ENCODE data around the gene KIF26B. TPM values are rescaled to one million over a fixed set of nuclear protein-coding genes. Genes with fewer than 3 reads are reported as not detected.

The KIF26B gene
- total RNA-seq, 2 donors from 2014 or later = 0.12 to 0.13 TPM

- DNase-seq = no peak
Observed at GRCh38 chr1:245160741-245161400, 6.1 kb downstream of the KIF26B start.

GRCh38 chr1:245161866-245162265, 7.1 kb downstream of the KIF26B start:
- ATAC-seq (no peak), DNase-seq (no peak)
- intact Hi-C loops (cut with DNase I) = no loop called here

More at GRCh38 chr1:245160741-245161400, 6.1 kb downstream of the KIF26B start:
- ATAC-seq = no peak
- intact Hi-C loops (cut with DNase I) = no loop called here

- ATAC-seq = peak in 1 of 2 donors; percentile 51
- no peak for DNase-seq
- intact Hi-C loops (cut with DNase I) = no loop called here
Observed at GRCh38 chr1:245166471-245166885, 11.7 kb downstream of the KIF26B start.

- intact Hi-C loops (cut with DNase I) = no loop called here
- ATAC-seq (peak in 1 of 2 donors; percentile 40), DNase-seq (peak; percentile 60)
Observed at GRCh38 chr1:245168086-245168485, 13.3 kb downstream of the KIF26B start.

GRCh38 chr1:245168906-245169305, 14.1 kb downstream of the KIF26B start:
- intact Hi-C loops (cut with DNase I) = no loop called here

GRCh38 chr1:245169376-245169775, 14.6 kb downstream of the KIF26B start:
- ATAC-seq = no peak
- intact Hi-C loops (cut with DNase I) = no loop called here
- DNase-seq = no peak

More at GRCh38 chr1:245168906-245169305, 14.1 kb downstream of the KIF26B start:
- ATAC-seq (peak in 1 of 2 donors; percentile 34), DNase-seq (no peak)

- DNase-seq (no peak), ATAC-seq (no peak)
- intact Hi-C loops (cut with DNase I) = no loop called here
Observed at GRCh38 chr1:245172026-245172425, 17.2 kb downstream of the KIF26B start.

- ATAC-seq (no peak), DNase-seq (no peak)
- intact Hi-C loops (cut with DNase I) = no loop called here
Observed at GRCh38 chr1:245172829-245173228, 18.0 kb downstream of the KIF26B start.

GRCh38 chr1:245173446-245174211, 18.8 kb downstream of the KIF26B start:
- intact Hi-C loops (cut with DNase I) = no loop called here
- ATAC-seq (no peak), DNase-seq (no peak)

- DNase-seq (no peak), ATAC-seq (no peak)
- intact Hi-C loops (cut with DNase I) = no loop called here
Observed at GRCh38 chr1:245177071-245177900, 22.5 kb downstream of the KIF26B start.

- ATAC-seq (no peak), DNase-seq (no peak)
- intact Hi-C loops (cut with DNase I) = no loop called here
Observed at GRCh38 chr1:245179706-245180105, 24.9 kb downstream of the KIF26B start.

GRCh38 chr1:245180496-245181157, 25.8 kb downstream of the KIF26B start:
- intact Hi-C loops (cut with DNase I) = no loop called here
- no peak for DNase-seq
- ATAC-seq = peak in 1 of 2 donors; percentile 27

GRCh38 chr1:245181158-245181517, 26.4 kb downstream of the KIF26B start:
- intact Hi-C loops (cut with DNase I) = no loop called here
- ATAC-seq (no peak), DNase-seq (no peak)

GRCh38 chr1:245182028-245182427, 27.2 kb downstream of the KIF26B start:
- ATAC-seq (no peak), DNase-seq (no peak)
- intact Hi-C loops (cut with DNase I) = no loop called here

- ATAC-seq = no peak
Observed at GRCh38 chr1:245183429-245183828, 28.6 kb downstream of the KIF26B start.

GRCh38 chr1:245184779-245185178, 30.0 kb downstream of the KIF26B start:
- ATAC-seq = no peak
- intact Hi-C loops (cut with DNase I) = no loop called here
- DNase-seq = no peak

More at GRCh38 chr1:245183429-245183828, 28.6 kb downstream of the KIF26B start:
- intact Hi-C loops (cut with DNase I) = no loop called here
- DNase-seq = no peak

GRCh38 chr1:245188403-245188802, 33.6 kb downstream of the KIF26B start:
- ATAC-seq = no peak
- intact Hi-C loops (cut with DNase I) = no loop called here

GRCh38 chr1:245195398-245195797, 40.6 kb downstream of the KIF26B start:
- DNase-seq = no peak
- intact Hi-C loops (cut with DNase I) = no loop called here
- ATAC-seq = no peak

More at GRCh38 chr1:245188403-245188802, 33.6 kb downstream of the KIF26B start:
- no peak for DNase-seq

GRCh38 chr1:245197121-245197520, 42.3 kb downstream of the KIF26B start:
- no peak for DNase-seq
- intact Hi-C loops (cut with DNase I) = no loop called here
- no peak for ATAC-seq
